ENCODE measurements around the gene RAB40C. TPM values are rescaled to one million over a fixed set of nuclear protein-coding genes. Genes with fewer than 3 reads are reported as not detected.

RAB40C gene
- polyA plus RNA-seq, 2 of the 4 experiments (the other 2 are of a cell fraction) = 4.4 to 9.7 TPM

DNA sequence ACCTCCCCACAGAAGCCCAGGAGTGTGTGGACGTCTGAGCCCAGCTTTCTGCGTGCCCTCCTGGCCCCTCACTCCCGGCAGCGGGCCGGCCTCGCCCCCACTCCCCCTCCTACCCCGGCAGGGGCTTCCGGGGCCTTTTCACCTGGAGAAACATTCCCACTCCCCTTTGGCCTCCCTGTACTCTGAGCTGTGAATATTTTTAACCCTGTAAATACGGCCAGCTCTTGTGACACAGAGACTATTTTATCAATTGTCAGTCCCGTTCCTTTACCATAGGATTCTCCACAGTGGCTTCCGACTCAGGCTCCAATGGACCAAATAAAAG is 35.6 kb upstream of the RAB40C start:
- ChIA-PET POLR2A (no interaction called here), CTCF (interaction anchor here (1.0 to 1.4 kb wide), 2 partner anchors 24 to 113 kb away, joined by 3 to 4 read pairs; no protein-coding TSS in a partner anchor)
- TF ChIP-seq, protein P1, sequence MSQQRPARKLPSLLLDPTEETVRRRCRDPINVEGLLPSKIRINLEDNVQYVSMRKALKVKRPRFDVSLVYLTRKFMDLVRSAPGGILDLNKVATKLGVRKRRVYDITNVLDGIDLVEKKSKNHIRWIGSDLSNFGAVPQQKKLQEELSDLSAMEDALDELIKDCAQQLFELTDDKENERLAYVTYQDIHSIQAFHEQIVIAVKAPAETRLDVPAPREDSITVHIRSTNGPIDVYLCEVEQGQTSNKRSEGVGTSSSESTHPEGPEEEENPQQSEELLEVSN (IDR thresholded peaks at IDR 0.05; ENCODE audit: borderline replicate concordance, low read depth) = no peak
- TF ChIP-seq, protein P2, sequence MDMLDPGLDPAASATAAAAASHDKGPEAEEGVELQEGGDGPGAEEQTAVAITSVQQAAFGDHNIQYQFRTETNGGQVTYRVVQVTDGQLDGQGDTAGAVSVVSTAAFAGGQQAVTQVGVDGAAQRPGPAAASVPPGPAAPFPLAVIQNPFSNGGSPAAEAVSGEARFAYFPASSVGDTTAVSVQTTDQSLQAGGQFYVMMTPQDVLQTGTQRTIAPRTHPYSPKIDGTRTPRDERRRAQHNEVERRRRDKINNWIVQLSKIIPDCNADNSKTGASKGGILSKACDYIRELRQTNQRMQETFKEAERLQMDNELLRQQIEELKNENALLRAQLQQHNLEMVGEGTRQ (IDR thresholded peaks at IDR 0.05) = no peak
- TF ChIP-seq POLR2A (IDR thresholded peaks at IDR 0.05; ENCODE audit: low read length) (no peak), FOSB (CRISPR knock-in tag; IDR thresholded peaks at IDR 0.05) (no peak), HOXA7 (CRISPR knock-in tag; IDR thresholded peaks at IDR 0.05) (no peak), EP300 (IDR thresholded peaks at IDR 0.05) (no peak), KDM5A (IDR thresholded peaks at IDR 0.05) (no peak), CEBPB (IDR thresholded peaks at IDR 0.05) (no peak), RAD21 (conservative IDR thresholded peaks at IDR 0.05 in 1 of 2, IDR thresholded peaks at IDR 0.05 in 1 of 2) (no peak), ZSCAN20 (CRISPR knock-in tag; IDR thresholded peaks at IDR 0.05) (no peak), EHF (CRISPR knock-in tag; IDR thresholded peaks at IDR 0.05) (no peak), NFE2L2 (conservative IDR thresholded peaks at IDR 0.05; ENCODE audit: low read length) (no peak), RARB (CRISPR knock-in tag; IDR thresholded peaks at IDR 0.05) (no peak), PHF8 (IDR thresholded peaks at IDR 0.05; ENCODE audit: borderline replicate concordance, low read depth) (no peak), MYC (IDR thresholded peaks at IDR 0.05; ENCODE audit: borderline replicate concordance, low read length) (no peak)
- 90% methylated on average over 11 of the region's 11 CpGs for WGBS (ENCODE audit: missing lambda C conversion rate)
- ATAC-seq = no peak
- no peak for FAIRE-seq
- no peak overlapping the region for H3K27ac ChIP-seq
- no peak overlapping the region for H3K4me3 ChIP-seq
- H3K4me1 ChIP-seq = no peaks in the 10 kb centered on the region
- no peaks in the 10 kb centered on the region for H3K9me3 ChIP-seq
- no peak overlapping the region for H3K4me2 ChIP-seq
- no peak for DNase-seq (ENCODE audit: low read depth in 1 of 2, low spot score in 1 of 2)

- no peak for ATAC-seq
- Histone ChIP-seq H3K4me1 (peaks cover 1% of the 10 kb centered on the region; the same call in 2 of the 3 replicates), H3K4me3 (no peak overlapping the region), H3K9me3 (no peaks in the 10 kb centered on the region), H3K4me2 (no peak overlapping the region), H3K27ac (no peak overlapping the region)
- no peak for TF ChIP-seq RFX5 (IDR thresholded peaks at IDR 0.05)
- no peak for TF ChIP-seq EHMT2 (IDR thresholded peaks at IDR 0.05; ENCODE audit: low read depth)
- WGBS (ENCODE audit: missing lambda C conversion rate) = 84% methylated on average over 39 of the region's 54 CpGs
- CTCF ChIA-PET = interaction anchor here (1.4 to 6.1 kb wide), 2 partner anchors 8 to 113 kb away, joined by 3 to 24 read pairs; no protein-coding TSS in a partner anchor
- DNase-seq (ENCODE audit: low read depth in 1 of 2, low spot score in 1 of 2) = no peak
- POLR2A ChIA-PET = no interaction called here
- FAIRE-seq = no peak
Measured at GRCh38 chr16:554640-555365, 35.1 kb upstream of the RAB40C start.

- ATAC-seq (peak in 1 of 2 experiments; percentile 12; a peak in 2 of 6 replicates), DNase-seq (ENCODE audit: low read depth in 1 of 2, low spot score in 1 of 2) (no peak), FAIRE-seq (no peak)
- Histone ChIP-seq H3K27ac (no peak overlapping the region), H3K4me2 (no peak overlapping the region), H3K4me1 (peaks cover 11% of the 10 kb centered on the region; the same call in 2 of the 3 replicates), H3K9me3 (no peaks in the 10 kb centered on the region), H3K4me3 (no peak overlapping the region)
- TF ChIP-seq CTCF (IDR thresholded peaks at IDR 0.05) = no peak
- TF ChIP-seq BHLHE40 (IDR thresholded peaks at IDR 0.05; ENCODE audit: low read depth, low read length) = no peak
- no peak for TF ChIP-seq ZNF302 (CRISPR knock-in tag; IDR thresholded peaks at IDR 0.05)
- TF ChIP-seq CBX2 (IDR thresholded peaks at IDR 0.05; ENCODE audit: borderline replicate concordance, low read depth) = no peak
- TF ChIP-seq HOXB13 (CRISPR knock-in tag; IDR thresholded peaks at IDR 0.05; ENCODE audit: low read depth) = no peak
- WGBS (ENCODE audit: missing lambda C conversion rate) = 80% methylated on average over 18 of the region's 32 CpGs
- ChIA-PET CTCF (interaction anchor here (6.1 kb wide), 1 partner anchor 9 kb away, joined by 24 read pairs; no protein-coding TSS in a partner anchor), POLR2A (no interaction called here)
Measured at GRCh38 chr16:555528-556473, 34.1 kb upstream of the RAB40C start.

All from A549 (cell line).